D721Med (cell line): Measurements from ENCODE around the gene ARID4B.
"Not testable (repeated sequence)": the region's sequence is repeated elsewhere in the genome, so short reads cannot be mapped to it uniquely, and the experiment has no call there.

Experiments used
- DNase-seq: peaks from one replicate; pipeline ENCODE4 v3.0.0; 2011; ENCODE audit warnings: low spot score; ENCODE audit not compliant: insufficient read length
- FAIRE-seq: peaks from 2 replicates; lab custom pipeline; 2011; peaks lifted over from hg19 to GRCh38; lab: Jason Lieb, UNC
- CTCF ChIP-seq: IDR thresholded peaks from 2 replicates; pipeline ENCODE4 v1.5.1; 2012; ENCODE audit warnings: mild to moderate bottlenecking, control low read depth; ENCODE audit not compliant: insufficient read depth; ENCODE audit errors: missing control alignments

The ARID4B gene

DNA sequence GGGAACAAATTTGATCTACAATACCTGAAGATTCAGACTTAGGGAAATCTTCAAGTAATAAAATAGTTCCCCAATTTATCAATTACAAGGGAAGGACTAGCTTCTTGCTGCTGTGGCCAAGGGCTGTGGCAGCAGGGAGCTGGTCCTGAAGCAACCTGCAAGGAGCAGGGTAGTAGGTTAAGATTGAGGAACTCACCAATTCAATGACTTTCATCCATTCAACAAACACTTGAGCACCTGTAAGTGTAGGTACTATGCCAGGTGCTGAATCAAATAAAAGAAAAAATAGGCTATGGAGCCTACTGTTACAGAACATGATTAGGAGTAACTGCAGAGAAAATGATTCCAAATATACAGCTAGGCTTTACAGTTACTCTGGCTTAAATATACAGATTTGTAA is 102.7 kb downstream of the ARID4B start:
- DNase-seq: no peak
- TF ChIP-seq CTCF: no peak
- peak; percentile 16 for FAIRE-seq

GRCh38 chr1:235221653-235222375 is 106.2 kb downstream of the ARID4B start:
- DNase-seq (no peak), FAIRE-seq (no peak)
- TF ChIP-seq CTCF: no peak

DNA sequence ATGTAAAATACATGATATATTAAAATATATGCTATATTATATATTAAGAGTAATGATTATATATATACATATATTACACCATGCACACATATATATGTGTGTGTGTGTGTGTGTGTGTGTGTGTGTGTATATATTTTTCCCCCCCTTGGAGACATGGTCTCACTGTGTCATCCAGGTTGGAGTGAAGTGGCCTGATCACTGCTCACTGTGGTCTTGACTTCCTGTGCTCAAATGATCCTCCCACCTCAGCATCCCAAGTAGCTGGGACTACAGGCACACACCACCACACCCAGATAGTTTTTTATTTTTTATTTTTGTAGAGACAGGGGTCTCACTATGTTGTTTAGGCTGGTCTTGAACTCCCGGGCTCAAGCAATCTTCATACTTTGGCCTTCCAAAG is 112.5 kb downstream of the ARID4B start:
- no peak for FAIRE-seq
- no peak for TF ChIP-seq CTCF
- no peak for DNase-seq

- DNase-seq, FAIRE-seq: not testable (repeated sequence)
These were observed 113.0 kb downstream of the ARID4B start for GRCh38 chr1:235214962-235215361.

GRCh38 chr1:235213752-235214151 is 114.2 kb downstream of the ARID4B start:
- DNase-seq (no peak), FAIRE-seq (no peak)
- no peak for TF ChIP-seq CTCF

- FAIRE-seq (peak; percentile 6), DNase-seq (no peak)
- no peak for TF ChIP-seq CTCF
These were observed 116.5 kb downstream of the ARID4B start for GRCh38 chr1:235211517-235211916.

DNA sequence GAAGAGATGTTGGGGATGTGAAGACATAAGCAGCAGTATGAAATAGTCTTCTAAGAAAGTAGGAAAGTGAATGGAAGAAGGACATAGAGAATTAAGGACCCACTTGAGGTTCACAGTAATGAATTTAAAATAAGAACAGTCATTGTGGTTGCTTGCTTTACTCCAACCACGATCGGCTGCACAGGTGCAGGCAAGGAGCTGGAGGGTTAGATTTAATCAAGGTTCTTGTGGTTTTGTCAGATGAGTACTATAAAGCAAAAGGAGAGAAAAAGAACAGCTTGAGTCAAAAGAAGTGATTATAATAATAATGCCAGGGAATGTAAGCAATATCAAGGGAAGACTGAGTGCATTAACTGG is 120.8 kb downstream of the ARID4B start:
- TF ChIP-seq CTCF: no peak
- DNase-seq (no peak), FAIRE-seq (no peak)
